HG03196 (cell line): ENCODE results near the gene FANCC.
"Not testable (repeated sequence)": the region's sequence is repeated elsewhere in the genome, so short reads cannot be mapped to it uniquely, and the experiment has no call there.

Source experiments
- ATAC-seq: cut with Tn5 transposase; IDR thresholded peaks from one replicate; pipeline ENCODE4 v1.9.1; 2021; ENCODE audit not compliant: unreplicated experiment

Gene FANCC

GRCh38 chr9:95284162-95285080, 33.1 kb downstream of the FANCC start:
- ATAC-seq = no peak

- no peak for ATAC-seq
These were observed 33.8 kb downstream of the FANCC start for GRCh38 chr9:95283673-95284072.

DNA sequence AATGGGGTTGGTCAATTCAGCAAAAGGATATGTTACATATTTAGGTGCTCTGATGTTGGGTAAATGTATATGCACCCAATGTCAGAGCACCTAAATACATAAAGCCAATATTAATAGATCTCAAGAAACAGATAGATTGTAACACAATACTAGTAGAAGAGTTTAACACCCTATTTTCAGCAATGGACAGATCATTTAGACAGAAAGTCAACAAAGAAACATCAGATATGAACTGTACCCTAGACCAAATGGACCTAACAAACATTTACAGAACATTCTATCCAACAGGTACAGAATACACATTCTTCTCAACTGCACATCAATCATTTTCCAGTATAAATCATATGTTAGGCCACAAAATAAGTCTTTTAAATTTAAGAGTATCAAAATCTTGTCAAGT, 35.2 kb downstream of the FANCC start:
- no peak for ATAC-seq

DNA sequence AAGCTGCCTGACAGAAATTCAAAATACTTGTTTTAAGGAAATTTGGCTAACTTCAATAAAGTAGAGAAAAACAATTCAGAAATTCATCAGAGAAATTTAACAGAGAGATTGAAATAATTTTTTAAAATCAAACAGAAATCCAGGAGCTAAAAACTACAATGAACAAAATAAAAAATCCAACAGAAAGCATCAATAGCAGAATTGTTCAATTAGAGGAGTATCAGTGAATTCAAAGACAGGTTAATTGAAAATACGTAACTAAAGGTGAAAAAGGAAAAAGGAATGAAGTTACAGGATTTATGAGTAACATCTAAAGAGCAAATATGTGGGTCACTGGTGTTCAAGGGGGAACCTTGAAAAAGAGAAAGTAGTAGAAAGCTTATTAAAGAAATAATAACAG, 36.8 kb downstream of the FANCC start:
- no peak for ATAC-seq

GRCh38 chr9:95277509-95277908, 40.0 kb downstream of the FANCC start:
- no peak for ATAC-seq

- ATAC-seq = no peak
These were observed 41.0 kb downstream of the FANCC start for GRCh38 chr9:95276395-95276954.

- not testable (repeated sequence) for ATAC-seq
These were observed 43.3 kb downstream of the FANCC start for GRCh38 chr9:95274160-95274559.

- ATAC-seq = no peak
These were observed 44.0 kb downstream of the FANCC start for GRCh38 chr9:95273369-95274022.

- no peak for ATAC-seq
These were observed 44.7 kb downstream of the FANCC start for GRCh38 chr9:95272830-95273229.

GRCh38 chr9:95270790-95271189, 46.7 kb downstream of the FANCC start:
- ATAC-seq = no peak

DNA sequence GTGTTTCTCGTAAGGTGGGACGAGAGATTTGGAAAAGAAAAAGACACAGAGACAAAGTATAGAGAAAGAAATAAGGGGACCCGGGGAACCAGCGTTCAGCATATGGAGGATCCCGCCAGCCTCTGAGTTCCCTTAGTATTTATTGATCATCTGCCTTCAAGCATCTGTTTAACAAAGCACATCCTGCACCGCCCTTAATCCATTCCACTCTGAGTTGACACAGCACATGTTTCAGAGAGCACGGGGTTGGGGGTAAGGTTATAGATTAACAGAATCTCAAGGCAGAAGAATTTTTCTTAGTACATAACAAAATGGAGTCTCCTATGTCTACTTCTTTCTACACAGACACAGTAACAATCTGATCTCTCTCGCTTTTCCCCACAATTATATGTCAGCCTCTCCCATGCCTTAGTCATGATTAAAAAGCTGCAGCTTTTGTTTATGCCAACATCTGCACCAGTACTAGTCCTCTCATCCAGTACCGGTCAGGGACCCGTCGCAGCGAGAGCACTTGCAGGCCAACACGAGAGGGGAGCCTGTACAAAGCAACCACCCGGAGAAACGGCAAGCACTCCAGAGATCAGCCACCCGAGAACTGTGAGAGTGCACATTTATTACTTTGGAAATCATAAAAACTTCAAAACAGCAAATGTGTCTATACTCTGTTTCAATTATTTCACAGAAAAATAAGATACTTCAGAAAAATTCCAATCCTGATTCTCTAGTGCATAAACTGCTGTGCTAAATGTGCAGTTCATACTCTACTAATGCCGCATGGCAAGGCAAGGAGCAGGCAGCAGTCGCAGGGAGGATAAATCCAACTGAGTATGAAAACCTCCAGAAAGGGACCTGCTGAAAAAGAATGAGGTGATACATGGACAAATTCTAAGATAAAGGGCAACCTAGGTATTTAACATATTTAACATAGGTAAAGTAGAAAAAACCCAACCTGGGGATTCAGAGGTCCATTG, 47.4 kb downstream of the FANCC start:
- not testable (repeated sequence) for ATAC-seq

DNA sequence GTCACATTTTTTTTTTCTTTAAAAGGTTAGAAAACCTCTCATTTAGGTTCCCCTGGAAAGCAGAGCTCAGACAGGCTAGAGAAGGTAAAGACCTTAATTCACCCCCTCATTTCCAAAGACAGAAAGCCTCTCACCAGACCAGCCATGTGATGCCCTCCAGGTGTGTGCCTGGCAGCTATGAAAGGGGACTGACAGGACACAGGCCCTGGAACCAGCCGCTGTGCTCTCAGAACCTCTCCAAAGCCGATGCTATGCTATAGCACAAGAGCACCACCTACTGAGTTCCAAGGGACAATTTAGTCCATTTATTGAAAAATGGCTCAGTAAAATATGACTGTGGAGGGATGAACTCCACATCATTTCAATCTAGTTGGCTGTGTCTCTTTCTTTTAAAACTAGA, 48.8 kb downstream of the FANCC start:
- ATAC-seq = no peak

DNA sequence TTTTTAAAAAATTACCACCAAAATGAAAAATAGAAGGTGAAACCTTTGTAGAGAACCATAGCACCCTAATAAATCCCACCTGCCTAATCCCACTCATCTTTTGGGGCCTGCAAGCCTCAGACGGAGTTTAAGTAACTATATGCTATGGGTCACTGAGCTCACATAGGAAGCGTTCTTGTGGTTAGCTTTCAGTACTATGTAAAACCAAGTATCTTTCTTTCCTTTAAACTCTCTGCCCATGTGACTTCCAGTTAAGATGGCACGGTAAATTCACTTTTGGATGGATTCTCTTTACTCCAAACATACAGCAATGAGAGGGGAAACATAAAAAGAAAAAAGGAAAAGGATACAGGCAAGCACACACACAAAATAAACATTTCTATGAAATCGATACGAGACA, 50.9 kb downstream of the FANCC start:
- peak; percentile 65 for ATAC-seq

DNA sequence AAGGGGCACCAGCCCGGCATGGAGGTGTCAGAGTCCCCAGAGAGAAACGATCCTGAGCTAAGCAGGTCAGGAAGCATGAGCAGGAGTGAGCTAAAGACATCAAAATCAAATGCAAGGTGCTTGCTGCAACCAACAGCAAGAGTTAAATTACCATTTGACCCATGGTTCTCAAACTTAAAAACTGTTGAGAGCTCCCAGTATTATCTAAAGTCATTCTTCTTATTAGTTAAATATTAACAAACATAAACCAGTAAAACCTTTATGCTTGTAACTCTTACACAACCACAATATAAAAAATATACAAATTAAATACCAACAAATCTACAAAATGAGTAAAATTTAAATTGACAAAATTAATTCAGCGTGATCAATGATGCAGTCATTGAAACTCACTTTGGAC, 51.5 kb downstream of the FANCC start:
- no peak for ATAC-seq

GRCh38 chr9:95264954-95265615, 52.4 kb downstream of the FANCC start:
- no peak for ATAC-seq

DNA sequence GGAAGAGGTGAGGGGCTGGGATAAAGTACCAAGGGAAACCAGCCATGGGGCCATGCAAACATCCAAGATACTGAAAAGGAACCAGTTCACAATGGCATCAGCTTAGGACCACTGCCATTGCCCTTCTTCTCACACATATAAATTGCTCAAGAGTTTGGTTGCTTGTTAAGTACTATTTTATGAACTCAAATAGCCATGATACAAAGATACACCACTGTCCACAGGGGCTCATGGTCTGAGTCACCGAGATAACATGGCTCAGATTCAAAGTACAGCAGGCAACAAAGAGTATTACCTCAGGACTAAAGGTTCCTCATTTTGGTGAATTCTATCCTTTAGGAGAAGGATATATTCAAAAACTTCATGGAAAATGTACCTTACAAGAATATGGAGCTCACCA, 55.6 kb downstream of the FANCC start:
- no peak for ATAC-seq

DNA sequence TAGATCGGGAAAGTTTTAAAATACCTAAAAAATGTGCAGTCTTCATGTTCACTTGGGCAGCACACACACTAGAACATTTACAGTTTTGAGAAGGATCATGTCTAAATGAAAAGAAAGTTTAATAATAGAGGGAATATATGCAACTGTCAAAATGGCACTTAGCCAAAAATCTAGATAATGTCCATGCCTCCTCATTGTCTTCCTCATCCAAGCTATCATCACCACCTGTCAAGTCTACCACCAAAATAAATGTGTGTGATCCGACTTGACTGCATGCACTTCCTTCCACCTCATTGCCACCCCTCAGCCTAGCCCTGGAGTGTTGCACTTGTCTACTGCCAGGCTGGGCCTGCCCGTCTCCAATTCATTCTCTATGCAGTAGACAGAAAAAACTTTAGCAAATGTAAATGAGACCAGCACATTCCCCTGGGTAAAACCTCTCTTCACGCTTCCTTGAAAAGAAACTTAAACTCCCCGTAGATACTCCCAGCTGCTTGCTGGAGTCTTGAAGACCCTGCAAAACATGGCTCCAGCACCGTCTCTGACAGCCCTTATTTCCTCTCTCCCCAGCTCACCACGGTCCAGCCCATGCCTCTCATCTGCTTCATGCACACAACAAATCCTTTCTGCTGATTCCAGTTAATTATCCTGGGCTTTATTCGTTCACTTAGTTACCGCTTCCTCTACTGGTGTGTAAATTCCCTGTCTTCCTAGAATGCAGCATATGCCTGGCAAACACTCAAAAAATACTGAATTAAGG, 66.9 kb downstream of the FANCC start:
- ATAC-seq = no peak

- no peak for ATAC-seq
These were observed 67.5 kb downstream of the FANCC start for GRCh38 chr9:95249986-95250385.

- no peak for ATAC-seq
These were observed 71.0 kb downstream of the FANCC start for GRCh38 chr9:95246547-95246946.

DNA sequence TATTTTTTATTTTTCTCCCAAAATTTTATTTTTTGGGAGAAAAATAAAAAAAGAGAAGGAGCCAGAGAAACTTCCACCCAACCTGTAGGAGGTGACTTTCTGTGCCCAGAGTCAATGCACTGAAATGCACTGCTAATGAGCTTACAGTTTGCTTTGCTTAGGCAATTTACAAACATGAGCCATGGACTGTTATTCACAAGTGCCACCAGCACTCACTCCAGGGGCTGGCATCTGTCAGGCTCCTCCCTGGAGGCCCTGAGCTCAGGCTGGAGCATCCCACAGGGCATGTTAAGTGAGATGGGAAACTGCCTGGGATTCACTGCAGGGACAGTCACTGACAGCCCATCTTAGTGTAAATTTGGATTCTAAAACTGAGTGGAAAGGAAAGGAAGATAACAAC, 74.9 kb downstream of the FANCC start:
- no peak for ATAC-seq
